Muscle layer of colon (tissue), 2 donors: Measurements from ENCODE around the gene BEX4.
A peak's percentile ranks its signal among the peaks of the same experiment; 100 is the strongest.
"Not testable (repeated sequence)": the region's sequence is repeated elsewhere in the genome, so short reads cannot be mapped to it uniquely, and the experiment has no call there.

ENCODE experiments used
- H3K27ac ChIP-seq: one replicate; pipeline ENCODE4 v1.7.0; 2013; ENCODE audit warnings: low read depth, mild to moderate bottlenecking, low read length, moderate library complexity
- H3K27me3 ChIP-seq, 2 donors: one replicate each; pipeline ENCODE4 v1.7.0; 2013; ENCODE audit warnings: low read length in 2 of 2, mild to moderate bottlenecking in 2 of 2; ENCODE audit not compliant: insufficient read depth in 2 of 2, control insufficient read depth in 1 of 2
- H3K36me3 ChIP-seq: one replicate; pipeline ENCODE4 v1.7.0; 2013; ENCODE audit warnings: mild to moderate bottlenecking, low read length; ENCODE audit not compliant: insufficient read depth
- H3K4me1 ChIP-seq: one replicate; pipeline ENCODE4 v1.7.0; 2013; ENCODE audit warnings: mild to moderate bottlenecking, low read length; ENCODE audit not compliant: insufficient read depth
- H3K4me3 ChIP-seq, 2 donors: one replicate each; pipeline ENCODE4 v1.7.0; 2013; ENCODE audit warnings: low read length in 2 of 2, low read depth in 1 of 2, mild to moderate bottlenecking in 1 of 2, moderate library complexity in 1 of 2
- H3K9ac ChIP-seq: one replicate; pipeline ENCODE4 v1.7.0; 2013; ENCODE audit warnings: low read length
- H3K9me3 ChIP-seq: one replicate; pipeline ENCODE4 v1.7.0; 2013; ENCODE audit warnings: mild to moderate bottlenecking, low read length
- donor health status: abdominal sarcoma.
- donor health status: Adenocarcinoma of cecum.

Gene BEX4

GRCh38 chrX:103214870-103215424 is at the start of gene BEX4:
BEX4 (plus strand) TSS chrX:103215108; CDS start chrX:103216154, 1,046 bp downstream.
- Histone ChIP-seq H3K36me3 (no peaks in the 10 kb centered on the region), H3K9ac (peak within 1 kb of the TSS; percentile 41), H3K9me3 (no peaks in the 10 kb centered on the region), H3K4me3 (peak within 1 kb of the TSS; percentile 32 to 69), H3K27ac (peak within 1 kb of the TSS; percentile 88), H3K4me1 (no peaks in the 10 kb centered on the region), H3K27me3 (peaks cover 0 to 13% of the 10 kb centered on the region in 2 donors)

- Histone ChIP-seq H3K27me3 (no peaks in the 10 kb centered on the region), H3K9me3 (no peaks in the 10 kb centered on the region), H3K4me1 (no peaks in the 10 kb centered on the region), H3K27ac (no peak overlapping the region), H3K4me3 (no peak overlapping the region), H3K36me3 (no peaks in the 10 kb centered on the region), H3K9ac (no peak overlapping the region)
Observed at GRCh38 chrX:103170216-103170615, 44.7 kb upstream of the BEX4 start.

GRCh38 chrX:103171353-103171752 is 43.6 kb upstream of the BEX4 start:
- Histone ChIP-seq H3K9ac (no peak overlapping the region), H3K27ac (no peak overlapping the region), H3K4me1 (no peaks in the 10 kb centered on the region)

DNA sequence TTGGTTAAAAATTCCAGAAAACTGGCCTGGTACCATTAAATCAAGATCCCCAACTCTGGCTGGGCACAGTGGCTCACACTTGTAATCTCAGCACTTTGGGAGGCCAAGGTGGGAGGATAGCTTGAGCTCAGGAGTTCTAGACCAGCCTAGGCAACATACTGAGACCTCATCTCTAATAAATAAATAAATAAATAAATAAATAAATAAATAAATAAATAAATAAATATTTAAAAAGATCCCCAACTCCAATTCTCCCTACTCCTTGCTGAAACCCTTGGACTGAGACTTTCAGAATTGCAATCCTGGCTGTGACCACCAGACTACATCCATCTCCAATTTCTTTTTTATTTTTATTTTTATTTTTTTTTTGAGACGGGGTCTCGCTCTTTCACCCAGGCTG is 39.7 kb upstream of the BEX4 start:
- not testable (repeated sequence) for H3K36me3 ChIP-seq, H3K4me3 ChIP-seq, H3K4me1 ChIP-seq, H3K27ac ChIP-seq, H3K9me3 ChIP-seq, H3K27me3 ChIP-seq, H3K9ac ChIP-seq

More at GRCh38 chrX:103171353-103171752, 43.6 kb upstream of the BEX4 start:
- H3K27me3 ChIP-seq: no peaks in the 10 kb centered on the region
- H3K36me3 ChIP-seq: no peaks in the 10 kb centered on the region
- H3K4me3 ChIP-seq: no peak overlapping the region
- no peaks in the 10 kb centered on the region for H3K9me3 ChIP-seq

DNA sequence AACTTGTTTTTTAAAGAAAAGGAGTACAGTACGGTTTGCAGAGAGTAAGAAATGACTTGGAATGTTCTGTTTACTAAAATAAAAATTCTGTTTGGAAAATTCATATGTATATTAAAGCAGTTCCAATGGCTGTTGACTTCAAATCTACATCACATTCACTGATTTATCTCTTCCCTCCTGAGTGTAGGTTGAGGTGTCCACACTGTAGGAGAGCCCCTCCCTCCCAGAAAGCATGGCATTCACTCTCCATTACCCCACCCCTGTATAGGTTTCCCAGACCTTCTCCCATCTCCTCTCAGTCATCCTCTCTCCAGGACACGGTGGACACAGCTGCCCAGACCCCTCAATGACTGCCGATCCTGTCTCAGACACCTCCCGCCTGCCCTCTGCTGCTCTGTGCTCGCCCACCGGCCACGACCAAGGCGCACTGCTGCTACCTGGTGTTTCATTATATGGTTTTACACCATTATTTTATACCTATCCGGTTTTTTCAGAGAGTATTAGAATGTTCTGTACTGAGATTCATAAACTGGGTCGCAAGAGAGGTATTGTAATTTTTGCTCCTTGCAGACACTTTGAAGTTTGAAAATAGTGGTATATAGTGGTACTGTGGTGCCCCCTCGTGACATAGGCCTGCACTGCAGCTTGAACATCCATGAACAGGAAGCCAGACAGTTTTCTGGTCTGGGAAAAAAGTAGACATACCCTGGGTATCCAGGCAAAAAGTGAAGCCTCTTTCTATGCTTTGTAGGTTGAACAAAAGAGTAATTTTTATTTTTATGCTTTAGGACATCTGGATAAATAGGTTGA is 38.8 kb upstream of the BEX4 start:
- H3K4me3 ChIP-seq: no peak overlapping the region
- no peaks in the 10 kb centered on the region for H3K27me3 ChIP-seq
- H3K27ac ChIP-seq: no peak overlapping the region
- H3K4me1 ChIP-seq: no peaks in the 10 kb centered on the region
- H3K9ac ChIP-seq: no peak overlapping the region
- H3K36me3 ChIP-seq: no peaks in the 10 kb centered on the region
- H3K9me3 ChIP-seq: no peaks in the 10 kb centered on the region

DNA sequence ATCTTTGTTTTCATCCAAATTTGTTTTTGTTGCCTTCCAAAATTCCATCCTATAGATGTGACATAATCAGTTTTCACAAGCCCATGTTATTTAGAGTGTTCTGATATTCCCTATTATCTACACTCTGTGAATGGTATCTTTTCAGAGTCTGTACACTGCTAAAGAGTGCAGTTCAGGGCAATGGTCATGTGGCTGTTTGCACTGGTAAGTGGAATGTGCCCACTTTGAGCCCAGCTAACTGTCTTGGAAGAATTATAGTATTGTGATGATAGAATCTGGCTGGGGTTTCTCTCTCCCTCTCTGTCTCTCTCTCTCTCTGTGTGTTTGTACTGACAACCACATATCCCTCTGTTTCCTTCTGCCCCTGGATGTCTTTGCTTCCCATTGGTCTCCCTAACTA is 37.4 kb upstream of the BEX4 start:
- no peak overlapping the region for H3K4me3 ChIP-seq
- no peaks in the 10 kb centered on the region for H3K9me3 ChIP-seq
- no peak overlapping the region for H3K9ac ChIP-seq
- no peak overlapping the region for H3K27ac ChIP-seq
- no peaks in the 10 kb centered on the region for H3K36me3 ChIP-seq
- no peaks in the 10 kb centered on the region for H3K4me1 ChIP-seq
- no peaks in the 10 kb centered on the region for H3K27me3 ChIP-seq

DNA sequence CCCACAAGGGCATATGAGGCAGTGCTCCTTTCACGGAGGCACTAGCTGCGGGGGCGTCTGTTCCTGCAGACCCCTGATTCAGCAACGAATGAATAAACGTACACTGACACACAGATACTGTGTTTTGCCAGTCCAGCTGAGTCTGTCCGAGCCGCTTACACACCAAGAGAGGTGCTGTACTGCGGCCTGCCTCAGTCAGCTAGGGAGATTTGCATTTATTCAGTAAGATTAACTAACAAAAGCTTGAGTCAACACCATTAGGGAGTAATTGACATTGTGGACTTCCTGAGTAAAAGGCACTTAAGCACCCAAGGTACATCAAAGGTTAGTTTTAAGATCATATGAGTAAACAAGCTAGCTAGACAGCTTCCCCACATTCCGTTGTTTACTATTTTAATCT is 31.0 kb upstream of the BEX4 start:
- Histone ChIP-seq H3K9me3 (no peaks in the 10 kb centered on the region), H3K36me3 (no peaks in the 10 kb centered on the region), H3K27ac (no peak overlapping the region), H3K9ac (no peak overlapping the region), H3K4me3 (no peak overlapping the region), H3K4me1 (no peaks in the 10 kb centered on the region), H3K27me3 (no peaks in the 10 kb centered on the region)

- Histone ChIP-seq H3K4me3 (no peak overlapping the region), H3K9ac (no peak overlapping the region), H3K9me3 (no peaks in the 10 kb centered on the region), H3K4me1 (no peaks in the 10 kb centered on the region), H3K27ac (no peak overlapping the region), H3K27me3 (no peaks in the 10 kb centered on the region), H3K36me3 (no peaks in the 10 kb centered on the region)
Observed at GRCh38 chrX:103187953-103188475, 26.9 kb upstream of the BEX4 start.

DNA sequence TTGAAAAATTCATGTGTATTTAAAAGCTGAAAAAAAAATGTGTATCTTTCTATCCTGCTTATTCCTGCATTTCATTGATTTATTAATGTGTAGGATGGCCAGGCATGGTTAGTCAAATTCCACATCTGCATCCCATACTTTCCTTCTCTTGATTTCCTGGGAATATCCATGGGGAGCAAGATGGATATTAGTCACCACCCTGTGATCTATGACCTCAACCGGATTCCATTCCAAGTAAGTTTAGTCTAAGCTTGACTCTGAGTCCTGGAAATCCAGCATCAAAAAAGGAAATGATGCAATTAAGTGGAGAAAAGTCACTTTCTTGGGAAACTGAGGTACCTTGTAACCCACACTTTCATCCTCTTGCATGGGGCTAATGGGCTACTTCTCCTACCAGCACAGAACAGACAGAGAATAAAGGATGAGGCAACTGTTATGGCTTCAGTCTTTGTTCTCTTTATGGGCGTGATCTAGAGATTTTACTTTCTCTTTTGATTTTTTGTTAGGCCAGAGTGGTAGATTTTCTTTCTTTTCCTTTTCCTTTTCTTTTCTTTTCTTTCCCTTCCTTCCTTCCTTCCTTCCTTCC is 17.1 kb upstream of the BEX4 start:
- no peaks in the 10 kb centered on the region for H3K4me1 ChIP-seq
- no peaks in the 10 kb centered on the region for H3K9me3 ChIP-seq
- no peak overlapping the region for H3K4me3 ChIP-seq
- H3K27ac ChIP-seq: no peak overlapping the region
- H3K27me3 ChIP-seq: no peaks in the 10 kb centered on the region
- H3K9ac ChIP-seq: no peak overlapping the region
- no peaks in the 10 kb centered on the region for H3K36me3 ChIP-seq

GRCh38 chrX:103198668-103199067 is 16.2 kb upstream of the BEX4 start:
- H3K27ac ChIP-seq, H3K4me1 ChIP-seq, H3K4me3 ChIP-seq, H3K9ac ChIP-seq, H3K27me3 ChIP-seq, H3K36me3 ChIP-seq, H3K9me3 ChIP-seq: not testable (repeated sequence)

DNA sequence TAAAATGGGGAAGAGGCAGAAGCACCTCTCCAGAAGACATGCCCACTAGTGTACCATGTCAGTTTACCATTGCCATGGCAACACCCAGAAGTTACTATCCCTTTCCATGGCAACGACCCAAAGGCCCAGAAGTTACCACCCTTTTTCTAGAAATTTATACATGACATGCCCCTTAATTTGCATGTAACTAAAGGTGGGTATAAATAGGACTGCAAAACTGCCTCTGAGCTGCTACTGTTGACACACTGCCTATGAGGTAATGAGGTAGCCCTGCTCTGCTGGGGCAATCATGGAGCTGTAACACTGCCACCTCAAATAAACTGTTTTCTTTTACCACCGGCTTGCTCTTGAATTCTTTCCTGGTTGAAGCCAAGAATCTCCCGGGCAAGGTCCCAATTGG is 13.9 kb upstream of the BEX4 start:
- H3K27ac ChIP-seq: no peak overlapping the region
- peaks cover 0 to 3% of the 10 kb centered on the region in 2 donors for H3K27me3 ChIP-seq
- no peaks in the 10 kb centered on the region for H3K4me1 ChIP-seq
- H3K9me3 ChIP-seq: no peaks in the 10 kb centered on the region
- no peak overlapping the region for H3K4me3 ChIP-seq
- H3K36me3 ChIP-seq: no peaks in the 10 kb centered on the region
- H3K9ac ChIP-seq: no peak overlapping the region
